Gastrocnemius medialis (tissue), 4 donors: Measurements from ENCODE around the gene TNRC6B. TPM values are rescaled to one million over a fixed set of nuclear protein-coding genes. Genes with fewer than 3 reads are reported as not detected.
"Not testable (repeated sequence)": the region's sequence is repeated elsewhere in the genome, so short reads cannot be mapped to it uniquely, and the experiment has no call there.

Experiments used
- ATAC-seq, 2 donors: fragments of 150-250 bp; one replicate each; pipeline ENCODE4 v1.9.1; 2016
- DNase-seq, 2 donors: peaks; one replicate each; pipeline ENCODE4 v3.0.0-alpha.2; 2019
- H3K27ac ChIP-seq, 4 donors: fragments of 200-600 bp; sonication (generic); 1 replicate in 1 of 4; 2 replicates in 3 of 4; pipeline ENCODE4 v1.5.1; 2016 to 2018; ENCODE audit warnings: mild to moderate bottlenecking in 2 of 4, moderate library complexity in 1 of 4
- H3K27me3 ChIP-seq, 3 donors: fragments of 200-600 bp; sonication (generic) in 2 of 3; 1 replicate in 1 of 3; 2 replicates in 2 of 3; pipeline versions ENCODE4 v1.5.1 to v1.6.0; 2016 to 2019; ENCODE audit warnings: mild to moderate bottlenecking in 1 of 3, moderate library complexity in 1 of 3
- H3K36me3 ChIP-seq, 2 donors: fragments of 200-600 bp; sonication (generic) in 1 of 2; one replicate each; pipeline ENCODE4 v1.5.1; 2017 to 2018
- H3K4me1 ChIP-seq, 2 donors: fragments of 200-600 bp; sonication (generic) in 1 of 2; one replicate each; pipeline ENCODE4 v1.5.1; 2016 to 2017; ENCODE audit warnings: mild to moderate bottlenecking in 2 of 2
- H3K4me3 ChIP-seq, 4 donors: fragments of 200-600 bp; sonication (generic) in 3 of 4; 1 replicate in 1 of 4; 2 replicates in 3 of 4; pipeline ENCODE4 v1.5.1; 2016 to 2019; ENCODE audit warnings: mild to moderate bottlenecking in 2 of 4
- H3K9me3 ChIP-seq, 3 donors: fragments of 200-600 bp; sonication (generic) in 2 of 3; 1 replicate in 1 of 3; 2 replicates in 2 of 3; pipeline ENCODE4 v1.5.1; 2016 to 2019
- POLR2A ChIP-seq, 2 donors: fragments of 450-650 bp; IDR thresholded peaks; one replicate each; pipeline ENCODE4 v1.6.1; 2017; ENCODE audit warnings: antibody characterized with exemption in 2 of 2, mild to moderate bottlenecking in 2 of 2, moderate library complexity in 2 of 2
- in situ Hi-C, 4 donors: fragments of 200-750 bp; cut with MboI; loops; one replicate each; pipeline versions ENCODE4 v1.15.0 to v1.8.0; 2017; ENCODE audit warnings: low sequenced_read_pairs in 4 of 4
- intact Hi-C: fragments of 100-400 bp; cut with DNase I; formaldehyde crosslinking; loops from one replicate; pipeline ENCODE4 v1.15.1; 2023; ENCODE audit warnings: low total_unique reads
- total RNA-seq, 4 donors: library from RNA; depleted of rRNA; stranded (reverse); fragments of >200 nt; gene quantifications; one replicate each; pipeline versions ENCODE4 v1.1.0 to v1.2.3, GENCODE V29; 2016
- TF ChIP-seq, protein P1 (sequence below), 5 experiments: fragments of 450-650 bp in 3 of 5; fragments of 200-600 bp in 2 of 5; sonication (generic) in 2 of 5; IDR thresholded peaks in 4 of 5; conservative IDR thresholded peaks in 1 of 5; 1 replicate in 4 of 5; 2 replicates in 1 of 5; pipeline ENCODE4 v1.5.1; 2016 to 2019; ENCODE audit warnings: antibody characterized with exemption in 5 of 5, mild to moderate bottlenecking in 3 of 5, moderate library complexity in 3 of 5

TNRC6B gene
- total RNA-seq, 4 donors from 2014 or later, result 31.9 to 76.7 (median 57.0) TPM

GRCh38 chr22:40310768-40311120, 133.0 kb downstream of the TNRC6B start:
- Histone ChIP-seq H3K4me3 (no peak overlapping the region), H3K4me1 (peaks cover 0 to 7% of the 10 kb centered on the region in 2 donors), H3K27me3 (no peaks in the 10 kb centered on the region), H3K9me3 (no peaks in the 10 kb centered on the region), H3K27ac (peak overlapping the region in 1 of 4 donors; percentile 10), H3K36me3 (peaks cover 6 to 83% of the 10 kb centered on the region in 2 donors)
- no peak for DNase-seq
- TF ChIP-seq, protein P1, sequence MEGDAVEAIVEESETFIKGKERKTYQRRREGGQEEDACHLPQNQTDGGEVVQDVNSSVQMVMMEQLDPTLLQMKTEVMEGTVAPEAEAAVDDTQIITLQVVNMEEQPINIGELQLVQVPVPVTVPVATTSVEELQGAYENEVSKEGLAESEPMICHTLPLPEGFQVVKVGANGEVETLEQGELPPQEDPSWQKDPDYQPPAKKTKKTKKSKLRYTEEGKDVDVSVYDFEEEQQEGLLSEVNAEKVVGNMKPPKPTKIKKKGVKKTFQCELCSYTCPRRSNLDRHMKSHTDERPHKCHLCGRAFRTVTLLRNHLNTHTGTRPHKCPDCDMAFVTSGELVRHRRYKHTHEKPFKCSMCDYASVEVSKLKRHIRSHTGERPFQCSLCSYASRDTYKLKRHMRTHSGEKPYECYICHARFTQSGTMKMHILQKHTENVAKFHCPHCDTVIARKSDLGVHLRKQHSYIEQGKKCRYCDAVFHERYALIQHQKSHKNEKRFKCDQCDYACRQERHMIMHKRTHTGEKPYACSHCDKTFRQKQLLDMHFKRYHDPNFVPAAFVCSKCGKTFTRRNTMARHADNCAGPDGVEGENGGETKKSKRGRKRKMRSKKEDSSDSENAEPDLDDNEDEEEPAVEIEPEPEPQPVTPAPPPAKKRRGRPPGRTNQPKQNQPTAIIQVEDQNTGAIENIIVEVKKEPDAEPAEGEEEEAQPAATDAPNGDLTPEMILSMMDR (IDR thresholded peaks at IDR 0.05 in 4 of 5, conservative IDR thresholded peaks at IDR 0.05 in 1 of 5), result no peak
- TF ChIP-seq POLR2A (IDR thresholded peaks at IDR 0.05), result no peak
- in situ Hi-C loops (loop anchor here in 1 of 4 donors (25.0 kb wide), 1 partner anchor 102 kb away; no protein-coding TSS in a partner anchor), intact Hi-C loops (no loop called here)
- no peak for ATAC-seq

DNA sequence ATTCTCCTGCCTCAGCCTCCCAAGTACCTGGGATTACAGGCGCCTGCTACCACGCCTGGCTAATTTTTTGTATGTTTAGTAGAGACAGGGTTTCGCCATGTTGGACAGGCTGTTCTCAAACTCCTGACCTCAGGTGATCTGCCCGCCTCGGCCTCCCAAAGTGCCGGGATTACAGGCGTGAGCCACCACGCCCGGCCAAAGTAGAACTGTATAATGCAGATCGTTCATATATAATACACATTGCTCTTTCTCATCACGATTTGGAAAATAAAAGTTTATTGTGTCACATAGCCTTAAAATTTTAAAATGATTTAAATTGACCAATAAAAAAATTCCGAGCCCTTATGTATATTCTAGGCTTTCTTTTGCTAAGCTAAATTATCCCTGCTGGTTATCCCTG, 133.9 kb downstream of the TNRC6B start:
- peaks cover 6 to 92% of the 10 kb centered on the region in 2 donors for H3K36me3 ChIP-seq
- H3K4me3 ChIP-seq, DNase-seq, intact Hi-C loops, H3K27me3 ChIP-seq, ATAC-seq, H3K9me3 ChIP-seq, H3K4me1 ChIP-seq: not testable (repeated sequence)
- H3K27ac ChIP-seq, result peak overlapping the region in 1 of 4 donors; percentile 8
- in situ Hi-C loops, result loop anchor here in 1 of 4 donors (25.0 kb wide), 1 partner anchor 101 kb away; no protein-coding TSS in a partner anchor

DNA sequence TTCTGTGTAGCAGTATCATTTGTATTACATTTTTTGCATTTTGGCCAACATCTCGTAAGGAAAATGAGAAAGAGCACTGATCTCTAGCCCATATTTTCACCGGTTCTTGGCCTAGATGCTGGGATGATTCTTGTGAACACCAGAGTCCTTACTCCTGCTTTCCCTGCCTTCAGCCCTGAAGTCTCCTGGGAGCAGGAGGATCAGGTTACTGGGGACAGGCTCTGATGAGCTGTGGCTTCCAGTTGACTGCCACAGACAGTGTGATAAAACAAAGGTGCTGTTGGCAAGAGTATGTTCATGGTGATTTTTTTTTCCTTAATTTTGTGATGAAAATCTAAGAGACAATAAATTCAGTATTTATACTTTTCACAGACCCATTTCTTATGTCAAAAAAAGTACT, 134.3 kb downstream of the TNRC6B start:
- Histone ChIP-seq H3K27me3 (no peaks in the 10 kb centered on the region), H3K36me3 (peaks cover 6 to 96% of the 10 kb centered on the region in 2 donors), H3K4me1 (peaks cover 0 to 7% of the 10 kb centered on the region in 2 donors), H3K9me3 (no peaks in the 10 kb centered on the region), H3K4me3 (no peak overlapping the region), H3K27ac (peak overlapping the region in 1 of 4 donors; percentile 8)
- in situ Hi-C loops, result loop anchor here in 1 of 4 donors (25.0 kb wide), 1 partner anchor 100 kb away; no protein-coding TSS in a partner anchor
- DNase-seq (no peak), ATAC-seq (peak; percentile 65 to 72)
- intact Hi-C loops, result no loop called here
- no peak for TF ChIP-seq POLR2A (IDR thresholded peaks at IDR 0.05)
- TF ChIP-seq, protein P1 (IDR thresholded peaks at IDR 0.05 in 4 of 5, conservative IDR thresholded peaks at IDR 0.05 in 1 of 5), result no peak

GRCh38 chr22:40313007-40313406, 135.3 kb downstream of the TNRC6B start:
- no peak for TF ChIP-seq POLR2A (IDR thresholded peaks at IDR 0.05)
- TF ChIP-seq, protein P1 (IDR thresholded peaks at IDR 0.05 in 4 of 5, conservative IDR thresholded peaks at IDR 0.05 in 1 of 5), result no peak
- no peak overlapping the region for H3K4me3 ChIP-seq
- no peak overlapping the region for H3K27ac ChIP-seq
- no peaks in the 10 kb centered on the region for H3K9me3 ChIP-seq
- H3K27me3 ChIP-seq, result no peaks in the 10 kb centered on the region
- peaks cover 0 to 7% of the 10 kb centered on the region in 2 donors for H3K4me1 ChIP-seq
- in situ Hi-C loops, result loop anchor here in 1 of 4 donors (25.0 kb wide), 1 partner anchor 99 kb away; no protein-coding TSS in a partner anchor
- intact Hi-C loops, result no loop called here
- peaks cover 6 to 98% of the 10 kb centered on the region in 2 donors for H3K36me3 ChIP-seq
- DNase-seq (no peak), ATAC-seq (no peak)

GRCh38 chr22:40314041-40314440, 136.3 kb downstream of the TNRC6B start:
- intact Hi-C loops (no loop called here), in situ Hi-C loops (loop anchor here in 1 of 4 donors (25.0 kb wide), 1 partner anchor 98 kb away; no protein-coding TSS in a partner anchor)
- Histone ChIP-seq H3K4me1 (peaks cover 0 to 7% of the 10 kb centered on the region in 2 donors), H3K36me3 (peaks cover 8 to 94% of the 10 kb centered on the region in 2 donors), H3K27me3 (no peaks in the 10 kb centered on the region), H3K9me3 (no peaks in the 10 kb centered on the region), H3K4me3 (no peak overlapping the region), H3K27ac (no peak overlapping the region)
- TF ChIP-seq POLR2A (IDR thresholded peaks at IDR 0.05), result no peak
- TF ChIP-seq, protein P1 (IDR thresholded peaks at IDR 0.05 in 4 of 5, conservative IDR thresholded peaks at IDR 0.05 in 1 of 5), result no peak
- no peak for DNase-seq
- no peak for ATAC-seq
